Neural cell (in vitro differentiated cells): ENCODE measurements around the gene RGP1. TPM values are rescaled to one million over a fixed set of nuclear protein-coding genes. Genes with fewer than 3 reads are reported as not detected.

Experiments
- H2AFZ ChIP-seq: fragments of 200-600, 300-800 bp; sonication (generic), shearing (Covaris generic); 2 replicates; pipeline ENCODE4 v1.6.0; 2014; ENCODE audit warnings: low read depth, mild to moderate bottlenecking, antibody characterized with exemption, low read length, moderate library complexity
- H3F3A ChIP-seq: fragments of 200-600 bp; shearing (Covaris generic); 2 replicates; pipeline ENCODE4 v1.6.1; 2016; ENCODE audit warnings: mild to moderate bottlenecking, moderate library complexity, mixed read lengths, antibody characterized with exemption, low read length; ENCODE audit not compliant: insufficient read depth, poor library complexity, severe bottlenecking
- H3K27ac ChIP-seq: fragments of 200-600, 300-800 bp; sonication (generic), shearing (Covaris generic); 2 replicates; pipeline ENCODE4 v1.5.1; 2014; ENCODE audit warnings: mild to moderate bottlenecking, low read length, moderate library complexity
- H3K27me3 ChIP-seq: fragments of 300-800, 200-600 bp; sonication (generic), shearing (Covaris generic); 2 replicates; pipeline ENCODE4 v1.6.0; 2014; ENCODE audit warnings: mild to moderate bottlenecking, low read depth, low read length, moderate library complexity; ENCODE audit not compliant: insufficient read depth
- H3K36me3 ChIP-seq: fragments of 300-800, 200-600 bp; sonication (generic), shearing (Covaris generic); 2 replicates; pipeline ENCODE4 v1.5.1; 2014; ENCODE audit warnings: mild to moderate bottlenecking, antibody characterized with exemption, low read length, moderate library complexity; ENCODE audit not compliant: insufficient read depth
- H3K4me2 ChIP-seq: fragments of 300-800, 200-600 bp; sonication (generic), shearing (Covaris generic); 2 replicates; pipeline ENCODE4 v1.6.0; 2014; ENCODE audit warnings: mild to moderate bottlenecking, low read length
- H3K4me3 ChIP-seq: fragments of 300-800, 200-600 bp; sonication (generic), shearing (Covaris generic); 2 replicates; pipeline ENCODE4 v1.5.1; 2014; ENCODE audit warnings: mild to moderate bottlenecking, low read length, moderate library complexity
- H3K79me2 ChIP-seq: fragments of 200-600 bp; shearing (Covaris generic); replicated peaks from 2 replicates; pipeline ENCODE4 v1.6.0; 2014; ENCODE audit warnings: mild to moderate bottlenecking, low read length, moderate library complexity; ENCODE audit not compliant: insufficient read depth
- H3K9ac ChIP-seq: fragments of 300-800, 200-600 bp; sonication (generic), shearing (Covaris generic); 2 replicates; pipeline ENCODE4 v1.6.1; 2016; ENCODE audit warnings: mild to moderate bottlenecking, low read length, mixed read lengths
- H3K9me2 ChIP-seq: fragments of 200-600 bp; shearing (Covaris generic); 2 replicates; pipeline ENCODE4 v1.6.1; 2016; ENCODE audit warnings: mild to moderate bottlenecking, low read length, mixed read lengths; ENCODE audit not compliant: insufficient read depth
- H3K9me3 ChIP-seq: fragments of 200-600, 300-800 bp; sonication (generic), shearing (Covaris generic); 2 replicates; pipeline ENCODE4 v1.6.1; 2016; ENCODE audit warnings: mild to moderate bottlenecking, mixed run types, low read length, moderate library complexity, mixed read lengths
- H4K20me1 ChIP-seq: fragments of 200-600 bp; shearing (Covaris generic); 2 replicates; pipeline ENCODE4 v1.6.1; 2016; ENCODE audit warnings: mild to moderate bottlenecking, mixed run types; ENCODE audit not compliant: insufficient read depth
- EP300 ChIP-seq: fragments of 450-650 bp; conservative IDR thresholded peaks from 2 replicates; pipeline ENCODE4 v1.6.1; 2014; ENCODE audit warnings: antibody characterized with exemption, mild to moderate bottlenecking, moderate library complexity; ENCODE audit not compliant: poor library complexity, severe bottlenecking
- EZH2 ChIP-seq: fragments of 200-600, 300-800 bp; shearing (Covaris generic), sonication (generic); IDR thresholded peaks from 2 replicates; pipeline ENCODE4 v1.6.1; 2014; ENCODE audit warnings: antibody characterized with exemption, low read length, borderline replicate concordance, mild to moderate bottlenecking; ENCODE audit not compliant: insufficient read depth, poor library complexity, severe bottlenecking
- MXI1 ChIP-seq: fragments of 450-650 bp; conservative IDR thresholded peaks from 2 replicates; pipeline ENCODE4 v1.6.1; 2014; ENCODE audit warnings: antibody characterized with exemption, mild to moderate bottlenecking; ENCODE audit not compliant: poor library complexity, severe bottlenecking
- POLR2AphosphoS5 ChIP-seq: IDR thresholded peaks from 2 replicates; pipeline ENCODE4 v1.6.1; 2012
- RAD21 ChIP-seq: fragments of 450-650 bp; conservative IDR thresholded peaks from 2 replicates; pipeline ENCODE4 v1.6.1; 2014; ENCODE audit warnings: antibody characterized with exemption, mild to moderate bottlenecking, moderate library complexity
- SMC3 ChIP-seq: fragments of 450-650 bp; conservative IDR thresholded peaks from 2 replicates; pipeline ENCODE4 v1.6.1; 2014; ENCODE audit warnings: antibody characterized with exemption, mild to moderate bottlenecking, moderate library complexity; ENCODE audit not compliant: poor library complexity
- TAF1 ChIP-seq: IDR thresholded peaks from 2 replicates; pipeline ENCODE4 v1.6.1; 2012; ENCODE audit warnings: low read depth
- polyA plus RNA-seq: library from polyadenylated mRNA; depleted of rRNA; stranded (reverse); fragments of >200 nt; gene quantifications from 2 replicates; pipeline ENCODE4 v1.2.3, GENCODE V29; 2014
- TF ChIP-seq, protein P1 (sequence below): IDR thresholded peaks from 2 replicates; pipeline ENCODE4 v1.6.1; 2012; ENCODE audit warnings: borderline replicate concordance
- TF ChIP-seq, protein P2 (sequence below): fragments of 450-650 bp; IDR thresholded peaks from 2 replicates; pipeline ENCODE4 v1.5.1; 2014; ENCODE audit warnings: antibody characterized with exemption, mild to moderate bottlenecking, moderate library complexity; ENCODE audit not compliant: poor library complexity, severe bottlenecking

RGP1 gene
- polyA plus RNA-seq, 1 donor from 2014 or later, result 8.1 TPM

DNA sequence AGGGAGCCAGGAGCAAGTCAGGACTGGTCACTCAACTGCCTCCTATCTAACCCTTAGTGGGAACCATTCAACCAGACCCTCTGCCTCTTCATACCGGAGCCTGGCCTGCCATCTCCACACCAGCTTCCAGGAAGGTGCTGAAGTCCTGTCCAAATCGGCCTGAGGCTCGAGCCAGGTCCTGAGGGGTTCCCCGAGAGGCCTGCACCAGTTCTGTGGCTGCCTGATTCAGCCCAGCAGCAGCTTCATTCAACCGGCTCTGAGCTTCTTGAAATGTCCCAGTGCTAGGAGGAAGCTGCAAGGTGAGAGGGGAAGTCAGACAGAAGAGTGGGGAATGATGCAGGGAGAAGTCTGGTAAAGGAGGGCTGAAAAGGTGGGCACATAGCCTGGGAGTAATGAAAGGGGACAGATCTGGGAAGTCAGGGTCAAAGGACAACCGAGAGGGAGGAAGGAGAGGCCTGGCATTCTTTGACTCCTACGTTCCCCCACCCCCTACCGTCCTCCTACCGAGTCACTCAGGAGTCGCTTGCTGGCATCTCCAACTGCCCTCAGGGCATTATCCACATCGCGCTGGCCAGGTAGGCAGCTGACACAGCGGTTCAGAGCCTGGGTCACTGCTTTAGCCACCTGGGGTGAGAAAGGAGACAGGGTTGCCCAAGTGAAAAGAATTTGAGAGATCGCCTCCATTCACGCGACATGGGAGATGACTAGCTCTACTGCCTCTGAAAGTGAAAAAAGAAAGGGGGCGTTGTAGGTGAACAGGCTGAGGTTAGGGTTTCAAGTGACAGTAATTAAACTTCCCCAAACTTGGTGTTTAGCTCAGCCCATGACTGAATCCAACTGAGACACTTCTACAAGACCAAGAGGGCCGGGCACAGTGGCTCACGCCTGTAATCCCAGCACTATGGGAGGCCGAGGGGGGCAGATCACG lies 37.3 kb upstream of the RGP1 start:
- no peaks in the 10 kb centered on the region for H3F3A ChIP-seq

DNA sequence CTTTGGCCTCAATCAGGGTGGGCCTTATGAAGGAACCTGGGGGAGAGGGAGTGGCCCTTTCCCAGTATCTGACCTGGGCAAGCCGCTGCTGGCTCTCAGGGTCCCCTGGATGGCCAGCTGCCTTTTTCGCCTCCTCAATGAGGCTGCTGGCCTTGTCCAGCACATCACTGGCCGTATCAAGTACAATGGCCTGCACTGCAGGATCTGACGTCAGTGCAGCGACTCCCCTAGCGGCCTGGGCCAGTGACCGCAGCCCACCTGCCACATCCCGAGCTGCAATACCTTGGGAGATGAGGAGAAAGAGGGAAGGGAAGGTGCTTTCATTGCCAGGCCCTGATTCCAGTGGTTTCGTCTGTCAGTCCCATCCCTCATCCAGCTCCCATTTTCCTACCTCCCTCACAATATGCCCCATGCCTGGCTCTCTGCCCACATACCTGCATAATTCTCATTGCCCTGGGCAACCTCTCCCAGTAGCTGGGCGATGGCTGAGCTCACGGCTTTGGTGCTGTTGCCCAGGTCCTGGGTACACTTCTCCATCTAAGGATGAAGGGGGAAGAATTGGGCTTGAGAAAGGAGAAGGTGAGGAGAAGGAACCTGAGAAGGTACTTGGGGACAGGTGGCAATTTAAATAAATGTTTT lies 36.2 kb upstream of the RGP1 start:
- H3K27ac ChIP-seq, result no peak overlapping the region
- H4K20me1 ChIP-seq, result no peaks in the 10 kb centered on the region
- H3K9ac ChIP-seq, result no peak overlapping the region
- H3F3A ChIP-seq, result no peaks in the 10 kb centered on the region
- H3K27me3 ChIP-seq, result no peaks in the 10 kb centered on the region
- peaks cover 12% of the 10 kb centered on the region for H3K36me3 ChIP-seq
- H3K9me3 ChIP-seq, result no peaks in the 10 kb centered on the region
- no peaks in the 10 kb centered on the region for H3K79me2 ChIP-seq
- no peaks in the 10 kb centered on the region for H3K9me2 ChIP-seq
- no peak overlapping the region for H2AFZ ChIP-seq
- H3K4me3 ChIP-seq, result no peak overlapping the region
- no peak overlapping the region for H3K4me2 ChIP-seq
- TF ChIP-seq, protein P1, sequence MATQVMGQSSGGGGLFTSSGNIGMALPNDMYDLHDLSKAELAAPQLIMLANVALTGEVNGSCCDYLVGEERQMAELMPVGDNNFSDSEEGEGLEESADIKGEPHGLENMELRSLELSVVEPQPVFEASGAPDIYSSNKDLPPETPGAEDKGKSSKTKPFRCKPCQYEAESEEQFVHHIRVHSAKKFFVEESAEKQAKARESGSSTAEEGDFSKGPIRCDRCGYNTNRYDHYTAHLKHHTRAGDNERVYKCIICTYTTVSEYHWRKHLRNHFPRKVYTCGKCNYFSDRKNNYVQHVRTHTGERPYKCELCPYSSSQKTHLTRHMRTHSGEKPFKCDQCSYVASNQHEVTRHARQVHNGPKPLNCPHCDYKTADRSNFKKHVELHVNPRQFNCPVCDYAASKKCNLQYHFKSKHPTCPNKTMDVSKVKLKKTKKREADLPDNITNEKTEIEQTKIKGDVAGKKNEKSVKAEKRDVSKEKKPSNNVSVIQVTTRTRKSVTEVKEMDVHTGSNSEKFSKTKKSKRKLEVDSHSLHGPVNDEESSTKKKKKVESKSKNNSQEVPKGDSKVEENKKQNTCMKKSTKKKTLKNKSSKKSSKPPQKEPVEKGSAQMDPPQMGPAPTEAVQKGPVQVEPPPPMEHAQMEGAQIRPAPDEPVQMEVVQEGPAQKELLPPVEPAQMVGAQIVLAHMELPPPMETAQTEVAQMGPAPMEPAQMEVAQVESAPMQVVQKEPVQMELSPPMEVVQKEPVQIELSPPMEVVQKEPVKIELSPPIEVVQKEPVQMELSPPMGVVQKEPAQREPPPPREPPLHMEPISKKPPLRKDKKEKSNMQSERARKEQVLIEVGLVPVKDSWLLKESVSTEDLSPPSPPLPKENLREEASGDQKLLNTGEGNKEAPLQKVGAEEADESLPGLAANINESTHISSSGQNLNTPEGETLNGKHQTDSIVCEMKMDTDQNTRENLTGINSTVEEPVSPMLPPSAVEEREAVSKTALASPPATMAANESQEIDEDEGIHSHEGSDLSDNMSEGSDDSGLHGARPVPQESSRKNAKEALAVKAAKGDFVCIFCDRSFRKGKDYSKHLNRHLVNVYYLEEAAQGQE, result no peak
- TF ChIP-seq POLR2AphosphoS5 (no peak), MXI1 (no peak), TAF1 (no peak), SMC3 (no peak), EP300 (no peak), RAD21 (no peak)
- TF ChIP-seq, protein P2, sequence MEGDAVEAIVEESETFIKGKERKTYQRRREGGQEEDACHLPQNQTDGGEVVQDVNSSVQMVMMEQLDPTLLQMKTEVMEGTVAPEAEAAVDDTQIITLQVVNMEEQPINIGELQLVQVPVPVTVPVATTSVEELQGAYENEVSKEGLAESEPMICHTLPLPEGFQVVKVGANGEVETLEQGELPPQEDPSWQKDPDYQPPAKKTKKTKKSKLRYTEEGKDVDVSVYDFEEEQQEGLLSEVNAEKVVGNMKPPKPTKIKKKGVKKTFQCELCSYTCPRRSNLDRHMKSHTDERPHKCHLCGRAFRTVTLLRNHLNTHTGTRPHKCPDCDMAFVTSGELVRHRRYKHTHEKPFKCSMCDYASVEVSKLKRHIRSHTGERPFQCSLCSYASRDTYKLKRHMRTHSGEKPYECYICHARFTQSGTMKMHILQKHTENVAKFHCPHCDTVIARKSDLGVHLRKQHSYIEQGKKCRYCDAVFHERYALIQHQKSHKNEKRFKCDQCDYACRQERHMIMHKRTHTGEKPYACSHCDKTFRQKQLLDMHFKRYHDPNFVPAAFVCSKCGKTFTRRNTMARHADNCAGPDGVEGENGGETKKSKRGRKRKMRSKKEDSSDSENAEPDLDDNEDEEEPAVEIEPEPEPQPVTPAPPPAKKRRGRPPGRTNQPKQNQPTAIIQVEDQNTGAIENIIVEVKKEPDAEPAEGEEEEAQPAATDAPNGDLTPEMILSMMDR, result no peak

More for the DNA sequence above, 37.3 kb upstream of the RGP1 start:
- H3K27ac ChIP-seq, result no peak overlapping the region
- no peaks in the 10 kb centered on the region for H3K27me3 ChIP-seq
- no peak overlapping the region for H3K9ac ChIP-seq
- no peak overlapping the region for H3K4me3 ChIP-seq
- no peaks in the 10 kb centered on the region for H3K79me2 ChIP-seq
- no peaks in the 10 kb centered on the region for H4K20me1 ChIP-seq
- H3K9me3 ChIP-seq, result no peaks in the 10 kb centered on the region
- H3K9me2 ChIP-seq, result no peaks in the 10 kb centered on the region
- no peak overlapping the region for H3K4me2 ChIP-seq
- H2AFZ ChIP-seq, result no peak overlapping the region
- TF ChIP-seq RAD21, result no peak
- TF ChIP-seq SMC3, result no peak
- TF ChIP-seq, protein P1, result no peak
- TF ChIP-seq, protein P2, result no peak
- TF ChIP-seq EP300, result no peak
- no peak for TF ChIP-seq TAF1
- no peak for TF ChIP-seq EZH2
- TF ChIP-seq POLR2AphosphoS5, result no peak
- no peak for TF ChIP-seq MXI1
- H3K36me3 ChIP-seq, result peaks cover 12% of the 10 kb centered on the region
